ENCODE data around the gene EFNA1. TPM values are rescaled to one million over a fixed set of nuclear protein-coding genes. Genes with fewer than 3 reads are reported as not detected.

EFNA1 gene
- total RNA-seq, 5 donors from 2014 or later (not counting 1 experiment from before 2014, with no cell fraction given), result 1.6 to 8.4 (median 5.1) TPM

DNA sequence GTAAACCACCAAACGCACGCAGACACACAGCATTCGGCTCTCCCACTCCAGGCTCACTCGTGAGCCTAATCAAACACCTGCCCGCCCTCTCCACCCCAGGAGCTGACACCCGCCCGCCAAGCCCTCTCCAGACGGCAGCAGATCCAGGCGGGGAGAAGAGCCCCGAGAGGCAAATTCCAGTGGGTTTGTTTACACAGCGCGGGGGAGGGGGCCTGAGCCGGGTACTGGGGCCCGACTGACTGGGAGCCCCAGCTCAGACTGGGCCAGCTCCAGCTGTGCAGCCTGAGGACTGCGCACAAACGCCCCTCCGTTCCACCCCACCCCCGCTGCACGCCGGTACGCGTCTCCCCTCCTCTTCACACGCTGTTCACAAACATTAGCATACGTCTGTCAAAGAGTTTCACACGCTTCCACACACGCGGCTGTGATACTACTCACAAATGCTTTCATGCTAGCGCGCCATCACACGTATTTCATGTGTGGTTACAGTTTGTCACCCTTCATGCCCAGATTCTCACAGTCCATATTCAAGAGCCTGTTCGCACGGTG lies 1.0 kb upstream of the EFNA1 start:
- H3K36me3 ChIP-seq (ENCODE audit: control insufficient read depth in 2 of 2, extremely low read depth in 1 of 2, insufficient read depth in 1 of 2, low read length in 1 of 2), result no peaks in the 10 kb centered on the region
- H3K4me1 Mint-ChIP-seq, result peaks cover 37 to 42% (median 42%) of the 10 kb centered on the region in 3 donors
- H3K36me3 Mint-ChIP-seq, result no peaks in the 10 kb centered on the region
- DNase-seq, result peak in 33 of 35 experiments; percentile 19 to 71 (median 41)
- peaks cover 0 to 22% of the 10 kb centered on the region in 2 donors for H3K27me3 Mint-ChIP-seq
- WGBS (ENCODE audit: insufficient coverage), result 10% methylated on average over 26 of the region's 32 CpGs
- peak overlapping the region; percentile 82 to 84 (median 83) for H3K4me3 Mint-ChIP-seq
- H3K9me3 Mint-ChIP-seq, result no peaks in the 10 kb centered on the region
- POLR2A ChIA-PET, result no interaction called here
- H3K4me1 ChIP-seq (ENCODE audit: control insufficient read depth in 1 of 2, extremely low read depth in 1 of 2, insufficient read depth in 2 of 2, low read length in 2 of 2), result peaks cover 11 to 42% of the 10 kb centered on the region in 2 experiments
- H3K4me3 ChIP-seq (ENCODE audit: control insufficient read depth in 1 of 2, extremely low read depth in 1 of 2, low read length in 1 of 2), result peak overlapping the region; percentile 49 to 77
- peaks cover 0 to 57% of the 10 kb centered on the region in 2 experiments for H3K27me3 ChIP-seq (replicated peaks in 1 of 2; ENCODE audit: control insufficient read depth in 2 of 2, extremely low read depth in 1 of 2, insufficient read depth in 2 of 2, low read length in 1 of 2)
- H3K9me3 ChIP-seq, result no peaks in the 10 kb centered on the region
- H3K27ac ChIP-seq (ENCODE audit: low read length), result no peak overlapping the region
- ATAC-seq (replicated peaks in 1 of 4), result peak; percentile 57 to 75 (median 58)
- H3K27ac Mint-ChIP-seq, result no peak overlapping the region
- CTCF ChIA-PET, result interaction anchor here in 1 of 2 donors (0.6 kb wide), 2 partner anchors 10 to 680 kb away, joined by 4 to 6 read pairs; no protein-coding TSS in a partner anchor

DNA sequence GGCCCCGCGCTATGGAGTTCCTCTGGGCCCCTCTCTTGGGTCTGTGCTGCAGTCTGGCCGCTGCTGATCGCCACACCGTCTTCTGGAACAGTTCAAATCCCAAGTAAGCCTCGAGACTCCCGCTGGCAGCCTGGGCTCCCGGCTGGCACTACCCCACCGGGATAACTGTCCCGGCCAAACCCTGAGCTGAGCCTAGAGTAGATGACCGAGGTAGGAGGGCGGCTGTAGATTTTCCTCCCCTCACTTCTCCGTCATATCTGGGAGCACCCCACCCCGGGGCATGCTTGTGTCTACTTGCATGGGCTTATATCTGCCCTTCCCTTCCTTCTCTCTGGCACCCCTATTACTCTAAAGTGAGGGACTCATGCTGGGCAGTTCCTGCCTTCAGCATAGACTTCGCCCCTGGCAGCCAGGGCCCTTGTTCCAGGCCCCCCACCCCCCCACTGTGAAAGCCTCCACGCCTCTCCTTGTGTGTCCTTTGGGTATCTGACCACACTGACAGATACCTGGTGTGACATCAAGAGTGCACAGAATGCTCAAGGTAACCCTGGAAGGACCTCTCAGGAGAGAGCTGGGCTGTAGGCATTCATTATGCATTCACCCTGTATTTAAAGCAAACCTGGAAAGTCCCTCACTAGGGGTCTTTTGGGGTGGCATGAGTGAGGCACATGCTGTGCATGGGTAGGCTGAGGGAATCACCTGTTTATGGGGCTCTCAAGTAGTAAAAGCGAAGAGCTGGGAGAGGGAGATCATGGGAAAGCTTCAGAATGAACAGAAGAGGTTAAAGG lies 485 bp downstream of the EFNA1 start:
- DNase-seq (peak in 1 of 35 experiments; percentile 35), ATAC-seq (replicated peaks in 1 of 4) (no peak)
- Histone ChIP-seq H3K36me3 (ENCODE audit: control insufficient read depth in 2 of 2, extremely low read depth in 1 of 2, insufficient read depth in 1 of 2, low read length in 1 of 2) (no peaks in the 10 kb centered on the region), H3K9me3 (no peaks in the 10 kb centered on the region), H3K4me1 (ENCODE audit: control insufficient read depth in 1 of 2, extremely low read depth in 1 of 2, insufficient read depth in 2 of 2, low read length in 2 of 2) (peaks cover 11 to 42% of the 10 kb centered on the region in 2 experiments), H3K27ac (ENCODE audit: low read length) (peak overlapping the region; percentile 16), H3K27me3 (replicated peaks in 1 of 2; ENCODE audit: control insufficient read depth in 2 of 2, extremely low read depth in 1 of 2, insufficient read depth in 2 of 2, low read length in 1 of 2) (peaks cover 0 to 57% of the 10 kb centered on the region in 2 experiments), H3K4me3 (ENCODE audit: control insufficient read depth in 1 of 2, extremely low read depth in 1 of 2, low read length in 1 of 2) (peak overlapping the region; percentile 49 to 62)
- WGBS (ENCODE audit: insufficient coverage), result 3% methylated on average over 14 of the region's 17 CpGs
- CTCF ChIA-PET, result interaction anchor here (0.6 to 1.3 kb wide), 6 partner anchors 11 to 45 kb away, joined by 3 to 6 read pairs (median 4); partner anchors contain the start of gene KRTCAP2 (in 2 of the 2)
- H3K27me3 Mint-ChIP-seq, result peaks cover 0 to 22% of the 10 kb centered on the region in 2 donors
- POLR2A ChIA-PET, result no interaction called here
- peaks cover 37 to 42% (median 42%) of the 10 kb centered on the region in 3 donors for H3K4me1 Mint-ChIP-seq
- peak overlapping the region; percentile 74 to 82 (median 78) for H3K4me3 Mint-ChIP-seq
- no peaks in the 10 kb centered on the region for H3K9me3 Mint-ChIP-seq
- peak overlapping the region; percentile 80 to 89 for H3K27ac Mint-ChIP-seq
- no peaks in the 10 kb centered on the region for H3K36me3 Mint-ChIP-seq

DNA sequence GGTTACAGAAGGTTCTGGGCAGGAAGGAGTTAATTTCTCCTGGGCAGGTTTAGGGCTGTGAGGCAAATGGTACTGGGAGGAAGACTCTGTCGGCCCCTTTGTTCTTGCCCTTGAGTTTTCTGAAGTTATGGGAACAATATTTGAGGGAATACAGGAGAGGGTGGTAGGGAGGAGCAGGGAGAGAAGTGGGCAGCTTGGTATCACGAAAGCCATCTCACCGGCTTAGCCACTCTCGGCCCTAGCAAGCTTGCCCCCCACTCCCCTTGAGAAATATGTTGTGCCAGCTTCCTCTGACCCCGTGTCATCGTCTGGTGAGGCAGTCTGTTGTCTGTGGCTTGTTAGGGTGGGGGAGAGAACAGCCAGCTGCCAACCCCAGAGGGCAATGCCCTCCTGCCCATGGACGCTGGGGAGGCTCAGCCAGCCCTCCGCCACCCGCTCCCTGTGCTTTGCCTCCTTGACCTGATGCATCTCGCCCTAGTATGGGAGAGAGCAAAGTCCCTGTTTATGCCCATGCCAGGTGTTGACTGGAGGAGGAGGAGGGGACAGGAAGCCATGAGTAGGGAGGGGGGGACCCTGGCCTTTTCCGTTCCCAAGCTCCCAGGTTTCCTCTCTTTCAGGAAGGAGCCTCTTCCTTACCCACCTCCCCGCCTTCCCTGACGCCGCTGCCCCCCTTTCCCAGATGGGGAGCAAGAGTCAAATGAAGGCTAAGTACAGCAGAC lies 1.2 kb downstream of the EFNA1 start:
- peak overlapping the region; percentile 49 to 62 for H3K4me3 ChIP-seq (ENCODE audit: control insufficient read depth in 1 of 2, extremely low read depth in 1 of 2, low read length in 1 of 2)
- Mint-ChIP-seq H3K27me3 (peaks cover 0 to 22% of the 10 kb centered on the region in 2 donors), H3K9me3 (no peaks in the 10 kb centered on the region), H3K4me1 (peaks cover 37 to 42% (median 42%) of the 10 kb centered on the region in 3 donors), H3K27ac (peak overlapping the region; percentile 80 to 89), H3K4me3 (peak overlapping the region; percentile 74 to 82 (median 78)), H3K36me3 (no peaks in the 10 kb centered on the region)
- ATAC-seq (replicated peaks in 1 of 4) (peak in 2 of 4 experiments; percentile 32 to 33), DNase-seq (peak in 4 of 35 experiments; percentile 10 to 30 (median 17))
- peak overlapping the region; percentile 29 for H3K27ac ChIP-seq (ENCODE audit: low read length)
- H3K9me3 ChIP-seq, result no peaks in the 10 kb centered on the region
- H3K4me1 ChIP-seq (ENCODE audit: control insufficient read depth in 1 of 2, extremely low read depth in 1 of 2, insufficient read depth in 2 of 2, low read length in 2 of 2), result peaks cover 11 to 42% of the 10 kb centered on the region in 2 experiments
- ChIA-PET CTCF (interaction anchor here (0.6 to 1.0 kb wide), 4 partner anchors 36 to 44 kb away, joined by 3 to 6 read pairs (median 4); partner anchors contain the start of gene KRTCAP2 (in 2 of the 2)), POLR2A (no interaction called here)
- 9% methylated on average over 4 of the region's 14 CpGs for WGBS (ENCODE audit: insufficient coverage)
- H3K36me3 ChIP-seq (ENCODE audit: control insufficient read depth in 2 of 2, extremely low read depth in 1 of 2, insufficient read depth in 1 of 2, low read length in 1 of 2), result no peaks in the 10 kb centered on the region
- H3K27me3 ChIP-seq (replicated peaks in 1 of 2; ENCODE audit: control insufficient read depth in 2 of 2, extremely low read depth in 1 of 2, insufficient read depth in 2 of 2, low read length in 1 of 2), result peaks cover 0 to 57% of the 10 kb centered on the region in 2 experiments

DNA sequence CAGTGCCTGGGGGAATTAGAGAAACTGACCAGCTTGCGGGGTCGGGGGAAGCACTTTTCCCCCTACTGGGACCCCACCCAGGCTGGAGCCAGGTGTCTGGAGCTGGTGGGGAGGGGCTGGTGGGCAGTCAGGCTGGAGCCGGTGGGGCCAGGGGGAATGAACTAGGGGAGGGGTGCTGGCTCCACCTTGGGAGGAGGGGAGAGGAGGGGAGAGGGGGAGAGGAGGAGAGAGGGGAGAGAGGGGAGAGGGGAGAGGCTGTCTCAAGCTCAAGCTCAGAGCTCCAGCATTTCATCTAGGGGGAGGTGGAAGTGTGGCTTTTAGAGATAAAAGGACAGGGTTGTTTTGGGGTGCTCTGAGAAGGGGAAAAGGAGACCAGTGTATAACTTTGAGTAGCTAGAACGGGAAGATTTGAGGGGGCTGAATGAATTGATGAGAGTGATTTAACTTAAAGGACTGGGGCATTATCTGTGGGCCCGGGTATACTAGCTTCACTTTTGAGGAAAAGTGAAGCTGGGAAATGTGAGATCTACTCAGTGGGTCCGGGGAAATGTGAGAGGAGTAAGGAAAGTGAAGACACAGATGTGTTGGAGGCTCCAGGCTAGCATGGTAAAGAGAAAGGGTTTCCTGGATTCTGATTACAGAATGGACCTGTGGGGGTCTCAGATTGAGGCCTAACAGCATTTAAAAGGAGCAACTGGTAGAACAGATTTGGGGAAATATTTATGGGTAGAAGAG lies 2.8 kb downstream of the EFNA1 start:
- H3K36me3 ChIP-seq (ENCODE audit: control insufficient read depth in 2 of 2, extremely low read depth in 1 of 2, insufficient read depth in 1 of 2, low read length in 1 of 2), result no peaks in the 10 kb centered on the region
- H3K4me1 ChIP-seq (ENCODE audit: control insufficient read depth in 1 of 2, extremely low read depth in 1 of 2, insufficient read depth in 2 of 2, low read length in 2 of 2), result peaks cover 11 to 50% of the 10 kb centered on the region in 2 experiments
- H3K9me3 ChIP-seq, result no peaks in the 10 kb centered on the region
- Mint-ChIP-seq H3K36me3 (no peaks in the 10 kb centered on the region), H3K9me3 (no peaks in the 10 kb centered on the region), H3K27me3 (peaks cover 0 to 21% of the 10 kb centered on the region in 2 donors), H3K4me1 (peaks cover 47 to 51% (median 51%) of the 10 kb centered on the region in 3 donors), H3K4me3 (peak overlapping the region in 1 of 3 donors; percentile 82), H3K27ac (peak overlapping the region; percentile 81 to 89)
- no peak overlapping the region for H3K4me3 ChIP-seq (ENCODE audit: control insufficient read depth in 1 of 2, extremely low read depth in 1 of 2, low read length in 1 of 2)
- ChIA-PET POLR2A (interaction anchor here in 1 of 2 donors (0.5 to 0.6 kb wide), 2 partner anchors 20 to 24 kb away, joined by 3 to 4 read pairs; no protein-coding TSS in a partner anchor), CTCF (interaction anchor here (0.5 to 1.0 kb wide), 7 partner anchors 13 to 1593 kb away, joined by 3 to 7 read pairs (median 3); partner anchors contain the start of genes ADAM15 (in 1 of the 2) and KRTCAP2 (in 1 of the 2))
- no peak overlapping the region for H3K27ac ChIP-seq (ENCODE audit: low read length)
- no peak for ATAC-seq (replicated peaks in 1 of 4)
- H3K27me3 ChIP-seq (replicated peaks in 1 of 2; ENCODE audit: control insufficient read depth in 2 of 2, extremely low read depth in 1 of 2, insufficient read depth in 2 of 2, low read length in 1 of 2), result peaks cover 0 to 47% of the 10 kb centered on the region in 2 experiments
- DNase-seq, result no peak
- 61% methylated on average over 2 of the region's 6 CpGs for WGBS (ENCODE audit: insufficient coverage)

DNA sequence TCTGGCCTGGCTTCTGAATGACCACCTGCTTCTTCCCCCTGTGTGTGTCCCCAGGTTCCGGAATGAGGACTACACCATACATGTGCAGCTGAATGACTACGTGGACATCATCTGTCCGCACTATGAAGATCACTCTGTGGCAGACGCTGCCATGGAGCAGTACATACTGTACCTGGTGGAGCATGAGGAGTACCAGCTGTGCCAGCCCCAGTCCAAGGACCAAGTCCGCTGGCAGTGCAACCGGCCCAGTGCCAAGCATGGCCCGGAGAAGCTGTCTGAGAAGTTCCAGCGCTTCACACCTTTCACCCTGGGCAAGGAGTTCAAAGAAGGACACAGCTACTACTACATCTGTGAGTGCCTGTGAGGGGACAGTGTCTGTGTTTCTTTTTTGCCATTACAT lies 3.6 kb downstream of the EFNA1 start:
- ChIA-PET CTCF (interaction anchor here in 1 of 2 donors (0.5 to 0.6 kb wide), 2 partner anchors 46 to 1593 kb away, joined by 3 to 4 read pairs; no protein-coding TSS in a partner anchor), POLR2A (no interaction called here)
- Histone ChIP-seq H3K36me3 (ENCODE audit: control insufficient read depth in 2 of 2, extremely low read depth in 1 of 2, insufficient read depth in 1 of 2, low read length in 1 of 2) (no peaks in the 10 kb centered on the region), H3K9me3 (no peaks in the 10 kb centered on the region), H3K4me1 (ENCODE audit: control insufficient read depth in 1 of 2, extremely low read depth in 1 of 2, insufficient read depth in 2 of 2, low read length in 2 of 2) (peaks cover 11 to 52% of the 10 kb centered on the region in 2 experiments), H3K27ac (ENCODE audit: low read length) (no peak overlapping the region), H3K27me3 (replicated peaks in 1 of 2; ENCODE audit: control insufficient read depth in 2 of 2, extremely low read depth in 1 of 2, insufficient read depth in 2 of 2, low read length in 1 of 2) (peaks cover 0 to 39% of the 10 kb centered on the region in 2 experiments), H3K4me3 (ENCODE audit: control insufficient read depth in 1 of 2, extremely low read depth in 1 of 2, low read length in 1 of 2) (no peak overlapping the region)
- H3K9me3 Mint-ChIP-seq, result no peaks in the 10 kb centered on the region
- peaks cover 0 to 19% of the 10 kb centered on the region in 2 donors for H3K27me3 Mint-ChIP-seq
- peak overlapping the region; percentile 72 to 89 for H3K27ac Mint-ChIP-seq
- no peak for DNase-seq
- peaks cover 51 to 58% (median 53%) of the 10 kb centered on the region in 3 donors for H3K4me1 Mint-ChIP-seq
- H3K36me3 Mint-ChIP-seq, result no peaks in the 10 kb centered on the region
- ATAC-seq (replicated peaks in 1 of 4), result no peak
- 98% methylated on average over 7 of the region's 8 CpGs for WGBS (ENCODE audit: insufficient coverage)
- no peak overlapping the region for H3K4me3 Mint-ChIP-seq

Data from T-cell (primary cell).